Heart left ventricle (tissue), 13 donors: ENCODE data around the gene CD68.

Experiments
- POLR2A ChIP-seq, 2 donors: fragments of 450-650 bp; IDR thresholded peaks; one replicate each; pipeline ENCODE4 v1.6.1; 2017; ENCODE audit warnings: antibody characterized with exemption in 2 of 2, mild to moderate bottlenecking in 2 of 2, moderate library complexity in 2 of 2
- TF ChIP-seq, protein P1 (sequence below), 12 donors: fragments of 200-600 bp; sonication (generic) in 4 of 12; IDR thresholded peaks; one replicate each; pipeline versions ENCODE4 v1.5.0 to v1.8.0; 2018 to 2022; ENCODE audit warnings: antibody characterized with exemption in 12 of 12, mild to moderate bottlenecking in 5 of 12
- donor health status: ischemic (EF 13 %, LVEDD 7.1; RV severe dilation, severe dysfunction).
- donor health status: DM: no; HTN: yes; CAD: no.
- donor health status: DM: no; HTN: no; CAD: no.
- donor health status: ischemic (EF 25% LVEDD 6.9; RV normal size, moderate dysfunction).
- donor health status: ischemic (EF 25% LVEDD 5.7; RV mildly dilated, moderate dysfunction).
- donor health status: ischemic (EF 35%, LVEDD 5.7; RV mildly dilated, moderate dysfunction).
- donor health status: nonischemic (EF 11% LVEDD 7.7; RV severe dilation, severe dysfunction).
- donor health status: DM: yes; HTN: yes; CAD: no.
- donor health status: PGD.
- donor health status: ischemic (EF 29% LVEDD 5.4; RV normal size, mild dysfunction).
- donor health status: nonischemic (EF 23%, LVEDD 6.1; RV moderate dilation, normal function).

- TF ChIP-seq, protein P1, sequence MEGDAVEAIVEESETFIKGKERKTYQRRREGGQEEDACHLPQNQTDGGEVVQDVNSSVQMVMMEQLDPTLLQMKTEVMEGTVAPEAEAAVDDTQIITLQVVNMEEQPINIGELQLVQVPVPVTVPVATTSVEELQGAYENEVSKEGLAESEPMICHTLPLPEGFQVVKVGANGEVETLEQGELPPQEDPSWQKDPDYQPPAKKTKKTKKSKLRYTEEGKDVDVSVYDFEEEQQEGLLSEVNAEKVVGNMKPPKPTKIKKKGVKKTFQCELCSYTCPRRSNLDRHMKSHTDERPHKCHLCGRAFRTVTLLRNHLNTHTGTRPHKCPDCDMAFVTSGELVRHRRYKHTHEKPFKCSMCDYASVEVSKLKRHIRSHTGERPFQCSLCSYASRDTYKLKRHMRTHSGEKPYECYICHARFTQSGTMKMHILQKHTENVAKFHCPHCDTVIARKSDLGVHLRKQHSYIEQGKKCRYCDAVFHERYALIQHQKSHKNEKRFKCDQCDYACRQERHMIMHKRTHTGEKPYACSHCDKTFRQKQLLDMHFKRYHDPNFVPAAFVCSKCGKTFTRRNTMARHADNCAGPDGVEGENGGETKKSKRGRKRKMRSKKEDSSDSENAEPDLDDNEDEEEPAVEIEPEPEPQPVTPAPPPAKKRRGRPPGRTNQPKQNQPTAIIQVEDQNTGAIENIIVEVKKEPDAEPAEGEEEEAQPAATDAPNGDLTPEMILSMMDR (IDR thresholded peaks at IDR 0.05), result no peak
- no peak for TF ChIP-seq POLR2A (IDR thresholded peaks at IDR 0.05)
These were observed 20.7 kb upstream of the CD68 start, which contains the start of gene TNFSF13 for GRCh38 chr17:7558544-7559319.
